Inferior parietal cortex (tissue), 1 donor: Measurements from ENCODE around the gene SARS1.

ENCODE experiments used
- DNase-seq: peaks from one replicate; pipeline ENCODE4 v3.0.0-alpha.2; 2016; ENCODE audit errors: extremely low spot score

The SARS1 gene

GRCh38 chr1:109249654-109250401, 36.1 kb downstream of the SARS1 start:
- DNase-seq, result no peak

- DNase-seq, result no peak
These were observed 36.9 kb downstream of the SARS1 start for GRCh38 chr1:109250454-109251276.

- DNase-seq, result no peak
These were observed 37.8 kb downstream of the SARS1 start for GRCh38 chr1:109251277-109252166.

- no peak for DNase-seq
These were observed 38.6 kb downstream of the SARS1 start for GRCh38 chr1:109252167-109252892.

GRCh38 chr1:109252893-109253802, 39.4 kb downstream of the SARS1 start:
- DNase-seq, result no peak

- DNase-seq, result no peak
These were observed 40.3 kb downstream of the SARS1 start for GRCh38 chr1:109253803-109254620.

GRCh38 chr1:109254621-109255096, 40.9 kb downstream of the SARS1 start:
- DNase-seq, result no peak

GRCh38 chr1:109255097-109255651, 41.5 kb downstream of the SARS1 start:
- DNase-seq, result no peak

- DNase-seq, result no peak
These were observed 42.0 kb downstream of the SARS1 start for GRCh38 chr1:109255678-109256077.

- DNase-seq, result no peak
These were observed 42.4 kb downstream of the SARS1 start for GRCh38 chr1:109256085-109256484.

GRCh38 chr1:109256971-109257681, 43.4 kb downstream of the SARS1 start:
- DNase-seq, result no peak

- DNase-seq, result no peak
These were observed 44.1 kb downstream of the SARS1 start for GRCh38 chr1:109257682-109258421.

- DNase-seq, result no peak
These were observed 45.1 kb downstream of the SARS1 start for GRCh38 chr1:109258481-109259466.

GRCh38 chr1:109259674-109260557, 46.2 kb downstream of the SARS1 start:
- DNase-seq, result no peak

GRCh38 chr1:109261006-109261405, 47.3 kb downstream of the SARS1 start:
- no peak for DNase-seq
